SU-DHL-6 (cell line): ENCODE measurements around the gene SPATA31E1.
"Not testable (repeated sequence)": the region's sequence is repeated elsewhere in the genome, so short reads cannot be mapped to it uniquely, and the experiment has no call there.

Experiments used
- H2AFZ ChIP-seq: fragments of 200-600 bp; sonication (generic); 2 replicates; pipeline ENCODE4 v1.6.1; 2014; ENCODE audit warnings: low read depth, mild to moderate bottlenecking, moderate library complexity, mixed read lengths, antibody characterized with exemption, low read length; ENCODE audit not compliant: severe bottlenecking
- H3F3A ChIP-seq: fragments of 200-600 bp; shearing (Covaris generic); 2 replicates; pipeline ENCODE4 v1.6.0; 2016; ENCODE audit warnings: antibody characterized with exemption, mild to moderate bottlenecking; ENCODE audit not compliant: insufficient read depth
- H3K27ac ChIP-seq: fragments of 200-600 bp; sonication (generic); 2 replicates; pipeline ENCODE4 v1.5.1; 2016; ENCODE audit warnings: low read depth, mild to moderate bottlenecking, low read length, moderate library complexity, mixed read lengths
- H3K27me3 ChIP-seq: fragments of 200-600 bp; sonication (generic), shearing (Covaris generic); 2 replicates; pipeline ENCODE4 v1.6.0; 2014; ENCODE audit warnings: mild to moderate bottlenecking, low read length
- H3K36me3 ChIP-seq: fragments of 200-600 bp; sonication (generic); 2 replicates; pipeline ENCODE4 v1.6.1; 2014; ENCODE audit warnings: mild to moderate bottlenecking, low read length, mixed read lengths
- H3K4me2 ChIP-seq: fragments of 300-600, 200-600 bp; shearing (Covaris generic), sonication (generic); 2 replicates; pipeline ENCODE4 v1.6.0; 2014; ENCODE audit warnings: low read length, low read depth, mild to moderate bottlenecking; ENCODE audit not compliant: poor library complexity, severe bottlenecking
- H3K4me3 ChIP-seq: fragments of 200-600 bp; sonication (generic); 2 replicates; pipeline ENCODE4 v1.5.1; 2014; ENCODE audit warnings: antibody characterized with exemption, low read length, mild to moderate bottlenecking, mixed read lengths; ENCODE audit not compliant: insufficient read depth, poor library complexity, severe bottlenecking
- H3K79me2 ChIP-seq: fragments of 200-600 bp; sonication (generic); 2 replicates; pipeline ENCODE4 v1.6.1; 2014; ENCODE audit warnings: mild to moderate bottlenecking, low read length, moderate library complexity; ENCODE audit not compliant: insufficient read depth
- H3K9ac ChIP-seq: fragments of 200-600 bp; sonication (generic); 2 replicates; pipeline ENCODE4 v1.7.0; 2014; ENCODE audit warnings: mild to moderate bottlenecking, low read length
- H3K9me2 ChIP-seq: fragments of 200-600 bp; sonication (generic); replicated peaks from 2 replicates; pipeline ENCODE4 v1.6.1; 2014; ENCODE audit warnings: low read length; ENCODE audit not compliant: insufficient read depth
- H3K9me3 ChIP-seq: fragments of 200-600 bp; sonication (generic); 2 replicates; pipeline ENCODE4 v1.6.1; 2014; ENCODE audit warnings: low read length, mixed read lengths; ENCODE audit not compliant: insufficient read depth
- H4K20me1 ChIP-seq: fragments of 200-600 bp; sonication (generic); 2 replicates; pipeline ENCODE4 v1.6.1; 2014; ENCODE audit warnings: low read depth, mild to moderate bottlenecking, antibody characterized with exemption, low read length, moderate library complexity, mixed read lengths
- CTCF ChIP-seq: fragments of 200-600 bp; sonication (generic); IDR thresholded peaks from one replicate; pipeline ENCODE4 v1.5.1; 2017; ENCODE audit warnings: antibody characterized with exemption, mild to moderate bottlenecking, low read length, moderate library complexity; ENCODE audit not compliant: insufficient read depth, poor library complexity, severe bottlenecking
- EZH2phosphoT487 ChIP-seq: fragments of 200-600 bp; sonication (generic), shearing (Covaris generic); conservative IDR thresholded peaks from 2 replicates; pipeline ENCODE4 v1.6.1; 2018; ENCODE audit warnings: mild to moderate bottlenecking, antibody characterized with exemption, low read length, moderate library complexity, mixed read lengths

The SPATA31E1 gene

GRCh38 chr9:87844506-87844905, 38.2 kb upstream of the SPATA31E1 start:
- H3K9me2 ChIP-seq, result no peaks in the 10 kb centered on the region
- H4K20me1 ChIP-seq, result no peaks in the 10 kb centered on the region
- H3K27ac ChIP-seq, result no peak overlapping the region
- no peaks in the 10 kb centered on the region for H3K36me3 ChIP-seq
- no peaks in the 10 kb centered on the region for H3K79me2 ChIP-seq
- H3K27me3 ChIP-seq, result no peaks in the 10 kb centered on the region
- H3K9ac ChIP-seq, result no peak overlapping the region
- H3K4me2 ChIP-seq, result no peak overlapping the region
- TF ChIP-seq EZH2phosphoT487 (no peak), CTCF (no peak)
- H3K9me3 ChIP-seq, result no peaks in the 10 kb centered on the region
- no peaks in the 10 kb centered on the region for H3F3A ChIP-seq
- no peak overlapping the region for H2AFZ ChIP-seq
- H3K4me3 ChIP-seq, result no peak overlapping the region

- not testable (repeated sequence) for H3K4me2 ChIP-seq, H3K27ac ChIP-seq, H3K9ac ChIP-seq, H3K9me3 ChIP-seq, H2AFZ ChIP-seq, H3K9me2 ChIP-seq, H3F3A ChIP-seq, H3K79me2 ChIP-seq, H4K20me1 ChIP-seq, H3K4me3 ChIP-seq, H3K36me3 ChIP-seq, H3K27me3 ChIP-seq
Observed at GRCh38 chr9:87847817-87848216, 34.9 kb upstream of the SPATA31E1 start.

- H3K9me3 ChIP-seq, result no peaks in the 10 kb centered on the region
- H3K27ac ChIP-seq, result no peak overlapping the region
- H3K79me2 ChIP-seq, result no peaks in the 10 kb centered on the region
- H3K36me3 ChIP-seq, result no peaks in the 10 kb centered on the region
- no peaks in the 10 kb centered on the region for H4K20me1 ChIP-seq
- no peak overlapping the region for H2AFZ ChIP-seq
- TF ChIP-seq CTCF (no peak), EZH2phosphoT487 (no peak)
- no peak overlapping the region for H3K4me3 ChIP-seq
- H3F3A ChIP-seq, result no peaks in the 10 kb centered on the region
- H3K9ac ChIP-seq, result no peak overlapping the region
- H3K27me3 ChIP-seq, result no peaks in the 10 kb centered on the region
- H3K4me2 ChIP-seq, result no peak overlapping the region
- no peaks in the 10 kb centered on the region for H3K9me2 ChIP-seq
Observed at GRCh38 chr9:87849144-87849758, 33.4 kb upstream of the SPATA31E1 start.

- Histone ChIP-seq H3K79me2 (no peaks in the 10 kb centered on the region), H3K9me3 (no peaks in the 10 kb centered on the region), H3K9ac (no peak overlapping the region), H3K4me3 (no peak overlapping the region), H3K27me3 (no peaks in the 10 kb centered on the region), H4K20me1 (no peaks in the 10 kb centered on the region), H2AFZ (no peak overlapping the region), H3F3A (no peaks in the 10 kb centered on the region), H3K36me3 (no peaks in the 10 kb centered on the region), H3K4me2 (no peak overlapping the region), H3K9me2 (no peaks in the 10 kb centered on the region), H3K27ac (no peak overlapping the region)
- TF ChIP-seq EZH2phosphoT487, result no peak
Observed at GRCh38 chr9:87850391-87850790, 32.3 kb upstream of the SPATA31E1 start.

GRCh38 chr9:87851186-87851585, 31.5 kb upstream of the SPATA31E1 start:
- not testable (repeated sequence) for H3K27me3 ChIP-seq, H2AFZ ChIP-seq, H3K9ac ChIP-seq, H3K36me3 ChIP-seq, H3K4me2 ChIP-seq, H3K79me2 ChIP-seq, H4K20me1 ChIP-seq, H3F3A ChIP-seq, H3K9me2 ChIP-seq, H3K4me3 ChIP-seq, H3K9me3 ChIP-seq, H3K27ac ChIP-seq
